Sigmoid colon (tissue), 4 donors: ENCODE measurements around the gene AKAP10.
"Not testable (repeated sequence)": the region's sequence is repeated elsewhere in the genome, so short reads cannot be mapped to it uniquely, and the experiment has no call there.

Source experiments
- EP300 ChIP-seq, 4 donors: sonication (generic); formaldehyde crosslinking; IDR thresholded peaks; one replicate each; pipeline ENCODE4 v1.6.1; 2017; ENCODE audit warnings: antibody characterized with exemption in 4 of 4
- POLR2A ChIP-seq, 2 donors: fragments of 450-650 bp; IDR thresholded peaks; one replicate each; pipeline ENCODE4 v1.6.1; 2016; ENCODE audit warnings: antibody characterized with exemption in 2 of 2, mild to moderate bottlenecking in 2 of 2, moderate library complexity in 2 of 2
- POLR2AphosphoS5 ChIP-seq, 4 donors: sonication (generic); formaldehyde crosslinking; IDR thresholded peaks; one replicate each; pipeline ENCODE4 v1.6.1; 2017; ENCODE audit warnings: antibody characterized with exemption in 4 of 4
- TF ChIP-seq, protein P1 (sequence below), 4 experiments: fragments of 450-650 bp in 3 of 4; fragments of 200-600 bp in 1 of 4; IDR thresholded peaks; one replicate each; pipeline ENCODE4 v1.5.1; 2016 to 2019; ENCODE audit warnings: antibody characterized with exemption in 4 of 4, mild to moderate bottlenecking in 3 of 4, moderate library complexity in 2 of 4

- TF ChIP-seq POLR2A, POLR2AphosphoS5, EP300 (IDR thresholded peaks at IDR 0.05): not testable (repeated sequence)
- TF ChIP-seq, protein P1, sequence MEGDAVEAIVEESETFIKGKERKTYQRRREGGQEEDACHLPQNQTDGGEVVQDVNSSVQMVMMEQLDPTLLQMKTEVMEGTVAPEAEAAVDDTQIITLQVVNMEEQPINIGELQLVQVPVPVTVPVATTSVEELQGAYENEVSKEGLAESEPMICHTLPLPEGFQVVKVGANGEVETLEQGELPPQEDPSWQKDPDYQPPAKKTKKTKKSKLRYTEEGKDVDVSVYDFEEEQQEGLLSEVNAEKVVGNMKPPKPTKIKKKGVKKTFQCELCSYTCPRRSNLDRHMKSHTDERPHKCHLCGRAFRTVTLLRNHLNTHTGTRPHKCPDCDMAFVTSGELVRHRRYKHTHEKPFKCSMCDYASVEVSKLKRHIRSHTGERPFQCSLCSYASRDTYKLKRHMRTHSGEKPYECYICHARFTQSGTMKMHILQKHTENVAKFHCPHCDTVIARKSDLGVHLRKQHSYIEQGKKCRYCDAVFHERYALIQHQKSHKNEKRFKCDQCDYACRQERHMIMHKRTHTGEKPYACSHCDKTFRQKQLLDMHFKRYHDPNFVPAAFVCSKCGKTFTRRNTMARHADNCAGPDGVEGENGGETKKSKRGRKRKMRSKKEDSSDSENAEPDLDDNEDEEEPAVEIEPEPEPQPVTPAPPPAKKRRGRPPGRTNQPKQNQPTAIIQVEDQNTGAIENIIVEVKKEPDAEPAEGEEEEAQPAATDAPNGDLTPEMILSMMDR (IDR thresholded peaks at IDR 0.05): not testable (repeated sequence)
Measured at GRCh38 chr17:19890554-19890953, 87.1 kb downstream of the AKAP10 start.
